OCI-LY7 (cell line): ENCODE results near the gene BRSK1.

Source experiments
- CTCF ChIP-seq: fragments of 200-600 bp; sonication (generic); conservative IDR thresholded peaks from 2 replicates; pipeline ENCODE4 v1.5.1; 2014; ENCODE audit warnings: mild to moderate bottlenecking, antibody characterized with exemption, low read length, moderate library complexity, mixed read lengths
- EZH2phosphoT487 ChIP-seq: fragments of 200-600 bp; sonication (generic); IDR thresholded peaks from 2 replicates; pipeline ENCODE4 v1.6.1; 2018; ENCODE audit warnings: low read depth, borderline replicate concordance, mild to moderate bottlenecking, mixed run types, antibody characterized with exemption, low read length, moderate library complexity, mixed read lengths

DNA sequence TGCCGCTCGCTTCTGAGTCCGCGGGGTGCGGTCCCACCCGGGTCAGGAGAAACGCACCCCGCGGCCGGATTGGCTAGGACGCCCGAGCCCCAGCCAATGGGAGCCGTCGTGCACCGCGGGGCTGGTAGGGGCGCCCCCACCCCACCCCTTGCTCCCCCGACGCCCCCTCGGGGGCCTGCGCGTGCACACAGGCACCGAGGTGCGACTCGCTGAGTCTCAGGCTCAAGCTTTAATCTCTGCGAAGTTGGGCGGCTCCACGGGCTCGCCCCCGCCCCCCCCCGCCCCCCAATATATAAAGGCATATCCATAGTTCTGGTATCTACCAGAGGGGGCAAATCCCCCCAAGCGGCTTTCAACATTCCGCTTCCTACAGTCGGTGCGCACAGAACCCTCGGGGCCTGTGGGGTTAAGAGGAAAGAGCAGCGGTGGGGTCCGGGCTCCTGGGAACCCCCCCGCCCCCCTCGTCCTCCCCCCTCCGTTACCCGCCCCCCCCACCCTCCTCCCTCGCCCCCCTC is 71.0 kb downstream of the BRSK1 start, which contains the start of gene COX6B2:
- TF ChIP-seq CTCF (no peak), EZH2phosphoT487 (no peak)
